Measurements from ENCODE around the gene SNAP47.

The SNAP47 gene

GRCh38 chr1:227797625-227798024 lies 62.4 kb downstream of the SNAP47 start:
- TF ChIP-seq EZH2phosphoT487 (IDR thresholded peaks at IDR 0.05; ENCODE audit: borderline replicate concordance, low read length), result no peak
- TF ChIP-seq, protein P1, sequence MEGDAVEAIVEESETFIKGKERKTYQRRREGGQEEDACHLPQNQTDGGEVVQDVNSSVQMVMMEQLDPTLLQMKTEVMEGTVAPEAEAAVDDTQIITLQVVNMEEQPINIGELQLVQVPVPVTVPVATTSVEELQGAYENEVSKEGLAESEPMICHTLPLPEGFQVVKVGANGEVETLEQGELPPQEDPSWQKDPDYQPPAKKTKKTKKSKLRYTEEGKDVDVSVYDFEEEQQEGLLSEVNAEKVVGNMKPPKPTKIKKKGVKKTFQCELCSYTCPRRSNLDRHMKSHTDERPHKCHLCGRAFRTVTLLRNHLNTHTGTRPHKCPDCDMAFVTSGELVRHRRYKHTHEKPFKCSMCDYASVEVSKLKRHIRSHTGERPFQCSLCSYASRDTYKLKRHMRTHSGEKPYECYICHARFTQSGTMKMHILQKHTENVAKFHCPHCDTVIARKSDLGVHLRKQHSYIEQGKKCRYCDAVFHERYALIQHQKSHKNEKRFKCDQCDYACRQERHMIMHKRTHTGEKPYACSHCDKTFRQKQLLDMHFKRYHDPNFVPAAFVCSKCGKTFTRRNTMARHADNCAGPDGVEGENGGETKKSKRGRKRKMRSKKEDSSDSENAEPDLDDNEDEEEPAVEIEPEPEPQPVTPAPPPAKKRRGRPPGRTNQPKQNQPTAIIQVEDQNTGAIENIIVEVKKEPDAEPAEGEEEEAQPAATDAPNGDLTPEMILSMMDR (IDR thresholded peaks at IDR 0.05; ENCODE audit: low read depth, low read length, poor library complexity, severe bottlenecking), result no peak
- no peaks in the 10 kb centered on the region for H3K4me1 ChIP-seq (ENCODE audit: control insufficient read depth, low read length)
- H4K20me1 ChIP-seq (ENCODE audit: control insufficient read depth, insufficient read depth, low read depth, low read length), result no peaks in the 10 kb centered on the region
- no peaks in the 10 kb centered on the region for H3F3A ChIP-seq (ENCODE audit: control insufficient read depth, insufficient read depth)
- H3K79me2 ChIP-seq (ENCODE audit: control insufficient read depth, low read length), result no peaks in the 10 kb centered on the region
- H3K27ac ChIP-seq (ENCODE audit: low read depth, low read length), result no peak overlapping the region
- H3K27me3 ChIP-seq (ENCODE audit: control insufficient read depth, low read length), result no peaks in the 10 kb centered on the region; the same call in 1 of the 2 replicates
- no peak overlapping the region for H3K4me3 ChIP-seq (ENCODE audit: low read length)
- no peak overlapping the region for H3K4me2 ChIP-seq (ENCODE audit: low read length)
- no peaks in the 10 kb centered on the region for H3K36me3 ChIP-seq (ENCODE audit: control insufficient read depth, low read length)
- no peaks in the 10 kb centered on the region for H3K9me2 ChIP-seq (replicated peaks; ENCODE audit: control insufficient read depth, low read length)
- H3K9me3 ChIP-seq (ENCODE audit: control insufficient read depth, insufficient read depth, low read length), result no peaks in the 10 kb centered on the region

DNA sequence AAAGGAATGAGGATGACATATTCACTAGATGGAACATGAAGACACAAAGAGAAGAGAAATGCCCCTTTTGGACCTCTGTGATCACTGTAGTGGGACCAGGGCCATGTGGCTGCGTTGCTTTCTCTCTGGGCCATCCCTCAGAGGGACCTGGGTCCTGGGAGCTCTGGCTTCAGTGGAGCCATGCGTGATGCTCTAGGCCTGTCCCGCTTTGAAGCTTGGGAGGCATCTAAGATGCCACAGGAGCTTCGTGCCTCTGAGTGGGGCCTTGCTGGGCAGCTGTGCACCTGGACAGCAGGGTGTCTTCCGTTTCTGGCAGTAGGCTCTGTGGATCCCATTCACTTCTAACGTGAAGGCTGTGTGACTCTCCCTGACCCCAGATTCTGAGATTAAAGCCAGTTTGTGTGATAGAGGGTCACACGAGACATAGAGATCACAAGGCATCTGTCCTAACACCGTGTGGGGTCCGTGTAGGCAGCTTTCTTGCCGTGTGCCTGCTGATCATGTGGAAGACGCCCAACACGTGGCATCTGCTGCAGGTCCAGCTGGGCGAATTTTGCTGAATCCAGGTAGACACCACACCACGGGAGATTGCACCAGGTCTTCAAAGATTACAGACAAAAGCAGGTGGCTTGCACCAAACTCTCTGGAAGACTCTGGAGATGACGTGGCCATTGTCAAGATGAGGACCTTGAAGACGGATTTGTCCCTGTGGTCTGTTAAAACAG lies 63.0 kb downstream of the SNAP47 start:
- no peaks in the 10 kb centered on the region for H3F3A ChIP-seq (ENCODE audit: control insufficient read depth, insufficient read depth)
- TF ChIP-seq EZH2phosphoT487 (IDR thresholded peaks at IDR 0.05; ENCODE audit: borderline replicate concordance, low read length), result no peak
- TF ChIP-seq, protein P1 (IDR thresholded peaks at IDR 0.05; ENCODE audit: low read depth, low read length, poor library complexity, severe bottlenecking), result no peak
- H3K4me3 ChIP-seq (ENCODE audit: low read length), result no peak overlapping the region
- no peaks in the 10 kb centered on the region for H3K9me3 ChIP-seq (ENCODE audit: control insufficient read depth, insufficient read depth, low read length)
- H4K20me1 ChIP-seq (ENCODE audit: control insufficient read depth, insufficient read depth, low read depth, low read length), result no peaks in the 10 kb centered on the region
- no peak overlapping the region for H3K4me2 ChIP-seq (ENCODE audit: low read length)
- no peaks in the 10 kb centered on the region for H3K4me1 ChIP-seq (ENCODE audit: control insufficient read depth, low read length)
- H3K9me2 ChIP-seq (replicated peaks; ENCODE audit: control insufficient read depth, low read length), result no peaks in the 10 kb centered on the region
- no peaks in the 10 kb centered on the region for H3K36me3 ChIP-seq (ENCODE audit: control insufficient read depth, low read length)
- no peak overlapping the region for H3K27ac ChIP-seq (ENCODE audit: low read depth, low read length)
- no peaks in the 10 kb centered on the region; the same call in 1 of the 2 replicates for H3K27me3 ChIP-seq (ENCODE audit: control insufficient read depth, low read length)
- no peaks in the 10 kb centered on the region for H3K79me2 ChIP-seq (ENCODE audit: control insufficient read depth, low read length)

- H3K4me3 ChIP-seq (ENCODE audit: low read length), result no peak overlapping the region
- H3K27me3 ChIP-seq (ENCODE audit: control insufficient read depth, low read length), result no peaks in the 10 kb centered on the region; the same call in 1 of the 2 replicates
- H3K27ac ChIP-seq (ENCODE audit: low read depth, low read length), result no peak overlapping the region
- H3K79me2 ChIP-seq (ENCODE audit: control insufficient read depth, low read length), result no peaks in the 10 kb centered on the region
- no peaks in the 10 kb centered on the region for H3K36me3 ChIP-seq (ENCODE audit: control insufficient read depth, low read length)
- no peaks in the 10 kb centered on the region for H3K4me1 ChIP-seq (ENCODE audit: control insufficient read depth, low read length)
- H4K20me1 ChIP-seq (ENCODE audit: control insufficient read depth, insufficient read depth, low read depth, low read length), result no peaks in the 10 kb centered on the region
- H3K9me2 ChIP-seq (replicated peaks; ENCODE audit: control insufficient read depth, low read length), result no peaks in the 10 kb centered on the region
- no peaks in the 10 kb centered on the region for H3K9me3 ChIP-seq (ENCODE audit: control insufficient read depth, insufficient read depth, low read length)
- TF ChIP-seq EZH2phosphoT487 (IDR thresholded peaks at IDR 0.05; ENCODE audit: borderline replicate concordance, low read length), result no peak
- TF ChIP-seq, protein P1 (IDR thresholded peaks at IDR 0.05; ENCODE audit: low read depth, low read length, poor library complexity, severe bottlenecking), result no peak
- no peaks in the 10 kb centered on the region for H3F3A ChIP-seq (ENCODE audit: control insufficient read depth, insufficient read depth)
- H3K4me2 ChIP-seq (ENCODE audit: low read length), result no peak overlapping the region
These were observed 64.5 kb downstream of the SNAP47 start for GRCh38 chr1:227799756-227800155.
